Kidney (tissue), 14 donors: ENCODE data around the gene PPIB. TPM values are rescaled to one million over a fixed set of nuclear protein-coding genes. Genes with fewer than 3 reads are reported as not detected.

Experiments used
- DNase-seq, 5 donors: peaks; one replicate each; pipeline ENCODE4 v3.0.0-alpha.2; 2013 to 2020
- FAIRE-seq: peaks from 2 replicates; lab custom pipeline; 2012; peaks lifted over from hg19 to GRCh38; lab: Jason Lieb, UNC
- H3K27ac ChIP-seq, 2 donors: one replicate each; pipeline ENCODE4 v1.7.0; 2013; ENCODE audit warnings: low read depth in 2 of 2, low read length in 2 of 2, inconsistent platforms in 1 of 2
- H3K27me3 ChIP-seq: one replicate; pipeline ENCODE4 v1.7.1; 2013; ENCODE audit warnings: low read length, inconsistent platforms; ENCODE audit not compliant: control insufficient read depth, insufficient read depth
- H3K36me3 ChIP-seq, 3 donors: one replicate each; pipeline versions ENCODE4 v1.7.0 to v1.7.1; 2013; ENCODE audit warnings: low read length in 3 of 3, control low read depth in 1 of 3, inconsistent platforms in 1 of 3; ENCODE audit not compliant: insufficient read depth in 3 of 3, control insufficient read depth in 2 of 3
- H3K4me1 ChIP-seq, 3 donors: one replicate each; pipeline versions ENCODE4 v1.7.0 to v1.7.1; 2013; ENCODE audit warnings: low read length in 3 of 3, inconsistent platforms in 1 of 3, low read depth in 1 of 3; ENCODE audit not compliant: control insufficient read depth in 2 of 3, insufficient read depth in 2 of 3
- H3K4me3 ChIP-seq, 3 donors: one replicate each; pipeline versions ENCODE4 v1.7.0 to v1.8.1; 2013; ENCODE audit warnings: low read length in 3 of 3, control low read depth in 1 of 3, inconsistent platforms in 1 of 3
- H3K9ac ChIP-seq, 3 donors: one replicate each; pipeline versions ENCODE4 v1.7.0 to v1.7.1; 2013; ENCODE audit warnings: low read length in 3 of 3, control low read depth in 1 of 3, inconsistent platforms in 1 of 3
- H3K9me3 ChIP-seq, 3 donors: one replicate each; pipeline versions ENCODE4 v1.7.0 to v1.7.1; 2013; ENCODE audit warnings: low read length in 3 of 3, control low read depth in 1 of 3, inconsistent platforms in 1 of 3; ENCODE audit not compliant: control insufficient read depth in 2 of 3, insufficient read depth in 1 of 3
- intact Hi-C: fragments of 100-400 bp; cut with DNase I; formaldehyde crosslinking; loops from one replicate; pipeline ENCODE4 v1.11.1; 2022
- polyA plus RNA-seq: library from polyadenylated mRNA; stranded (reverse); fragments of 350-450 nt; fragmentation: Illumina TruSeq; extraction: RNeasy Lipid Tissue Mini Kit (QIAGEN cat#74804); gene quantifications from one replicate; pipeline ENCODE4 v1.2.3, GENCODE V29; 2014; ENCODE audit warnings: low read depth, low replicate concordance; ENCODE audit not compliant: insufficient read depth
- total RNA-seq: library from RNA; stranded (reverse); fragmentation: NEBNext Ultra II Directional; extraction: Animal tissue kit (Norgen Biotek cat#: 25700); gene quantifications from one replicate; pipeline ENCODE4 v1.2.1, GENCODE V29; 2021
- TF ChIP-seq, protein P1 (sequence below): IDR thresholded peaks from 3 replicates; pipeline ENCODE4 v1.5.1; 2012; ENCODE audit warnings: mild to moderate bottlenecking, moderate library complexity, borderline replicate concordance; ENCODE audit not compliant: insufficient read depth; ENCODE audit errors: extremely low read depth
- donor health status: control.
- donor health status: control.
- donor health status: control.
- donor health status: control.
- donor health status: control.
- donor health status: DM: yes; HTN: yes; CAD: no.
- donor health status: Normal renal cell carcinoma (clear cell type).

Gene PPIB
- total and polyA plus RNA-seq, 2 donors from 2014 or later = 484 to 705 TPM

GRCh38 chr15:64157599-64158125 lies 5.2 kb downstream of the PPIB start:
- no peaks in the 10 kb centered on the region for H3K27me3 ChIP-seq
- peaks cover 4 to 25% (median 11%) of the 10 kb centered on the region in 3 donors for H3K4me1 ChIP-seq
- FAIRE-seq (no peak), DNase-seq (no peak)
- H3K27ac ChIP-seq = no peak overlapping the region
- no peak overlapping the region for H3K4me3 ChIP-seq
- H3K9ac ChIP-seq = no peak overlapping the region
- H3K9me3 ChIP-seq = no peaks in the 10 kb centered on the region
- intact Hi-C loops = no loop called here
- TF ChIP-seq, protein P1, sequence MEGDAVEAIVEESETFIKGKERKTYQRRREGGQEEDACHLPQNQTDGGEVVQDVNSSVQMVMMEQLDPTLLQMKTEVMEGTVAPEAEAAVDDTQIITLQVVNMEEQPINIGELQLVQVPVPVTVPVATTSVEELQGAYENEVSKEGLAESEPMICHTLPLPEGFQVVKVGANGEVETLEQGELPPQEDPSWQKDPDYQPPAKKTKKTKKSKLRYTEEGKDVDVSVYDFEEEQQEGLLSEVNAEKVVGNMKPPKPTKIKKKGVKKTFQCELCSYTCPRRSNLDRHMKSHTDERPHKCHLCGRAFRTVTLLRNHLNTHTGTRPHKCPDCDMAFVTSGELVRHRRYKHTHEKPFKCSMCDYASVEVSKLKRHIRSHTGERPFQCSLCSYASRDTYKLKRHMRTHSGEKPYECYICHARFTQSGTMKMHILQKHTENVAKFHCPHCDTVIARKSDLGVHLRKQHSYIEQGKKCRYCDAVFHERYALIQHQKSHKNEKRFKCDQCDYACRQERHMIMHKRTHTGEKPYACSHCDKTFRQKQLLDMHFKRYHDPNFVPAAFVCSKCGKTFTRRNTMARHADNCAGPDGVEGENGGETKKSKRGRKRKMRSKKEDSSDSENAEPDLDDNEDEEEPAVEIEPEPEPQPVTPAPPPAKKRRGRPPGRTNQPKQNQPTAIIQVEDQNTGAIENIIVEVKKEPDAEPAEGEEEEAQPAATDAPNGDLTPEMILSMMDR = no peak
- peaks cover 9 to 51% (median 47%) of the 10 kb centered on the region in 3 donors for H3K36me3 ChIP-seq

DNA sequence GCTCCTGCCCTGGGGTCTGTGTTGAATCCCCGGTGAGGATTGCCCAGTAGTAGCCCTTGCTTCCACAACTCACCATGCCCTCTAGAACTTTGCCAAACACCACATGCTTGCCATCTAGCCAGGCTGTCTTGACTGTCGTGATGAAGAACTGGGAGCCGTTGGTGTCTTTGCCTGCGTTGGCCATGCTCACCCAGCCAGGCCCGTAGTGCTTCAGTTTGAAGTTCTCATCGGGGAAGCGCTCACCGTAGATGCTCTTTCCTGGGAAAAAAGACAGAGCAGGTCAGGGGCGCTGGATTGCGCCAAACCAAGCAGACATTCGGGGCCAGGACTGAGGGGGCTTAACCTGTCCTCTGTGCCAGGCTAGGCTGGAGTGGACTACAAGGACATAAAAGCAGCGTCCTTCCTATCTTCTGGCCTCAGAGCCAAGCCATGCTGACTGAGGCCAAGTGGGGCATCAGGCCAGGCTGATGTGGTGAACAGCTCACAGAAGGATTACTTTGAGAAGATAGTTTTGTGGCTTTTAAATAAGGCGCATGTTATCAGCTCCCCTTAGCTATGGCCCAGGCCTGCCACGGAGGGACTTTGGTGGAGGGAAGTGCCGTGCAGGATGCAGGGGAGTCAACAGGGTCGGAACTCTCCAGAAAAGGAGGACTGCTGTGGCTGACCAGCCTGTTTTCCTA lies 6.0 kb downstream of the PPIB start:
- DNase-seq (no peak), FAIRE-seq (no peak)
- H3K4me3 ChIP-seq = no peak overlapping the region
- H3K27me3 ChIP-seq = peaks cover 2% of the 10 kb centered on the region
- no peak overlapping the region for H3K27ac ChIP-seq
- peaks cover 2 to 28% (median 6%) of the 10 kb centered on the region in 3 donors for H3K4me1 ChIP-seq
- TF ChIP-seq, protein P1 = no peak
- H3K36me3 ChIP-seq = peaks cover 9 to 51% (median 47%) of the 10 kb centered on the region in 3 donors
- no peaks in the 10 kb centered on the region for H3K9me3 ChIP-seq
- intact Hi-C loops = no loop called here
- H3K9ac ChIP-seq = no peak overlapping the region

DNA sequence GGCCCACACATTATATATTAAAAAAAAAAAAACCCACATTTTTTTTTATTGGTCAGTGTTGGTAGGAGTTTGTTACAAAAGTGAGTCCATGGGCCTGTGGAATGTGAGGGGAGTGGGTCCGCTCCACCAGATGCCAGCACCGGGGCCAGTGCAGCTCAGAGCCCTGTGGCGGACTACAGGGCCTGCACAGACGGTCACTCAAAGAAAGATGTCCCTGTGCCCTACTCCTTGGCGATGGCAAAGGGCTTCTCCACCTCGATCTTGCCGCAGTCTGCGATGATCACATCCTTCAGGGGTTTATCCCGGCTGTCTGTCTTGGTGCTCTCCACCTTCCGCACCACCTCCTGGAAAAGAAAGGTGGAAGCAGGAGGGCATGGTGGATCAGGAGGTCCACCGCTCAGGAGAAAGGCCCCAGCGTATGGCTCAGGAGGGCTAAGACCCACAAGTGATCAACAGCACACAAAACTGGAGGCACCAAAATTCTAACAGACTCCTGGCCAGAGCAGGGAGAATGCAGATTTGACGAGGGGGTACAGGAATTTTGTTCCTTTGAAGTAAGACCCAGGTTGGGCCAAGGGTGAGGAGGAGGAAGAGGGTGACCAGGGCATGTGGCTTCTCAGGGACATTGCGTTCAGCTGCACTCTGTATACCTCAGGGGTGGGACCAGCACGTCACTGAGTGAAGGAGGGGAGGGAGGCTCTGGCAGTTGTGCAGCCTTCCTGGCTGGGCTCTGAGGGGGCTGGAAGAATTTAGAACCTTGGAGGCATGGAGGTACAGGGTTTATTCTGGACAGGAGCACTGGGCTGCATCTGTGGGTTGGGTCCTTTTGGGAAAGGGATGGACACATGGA lies 6.8 kb downstream of the PPIB start:
- Histone ChIP-seq H3K36me3 (peaks cover 9 to 51% (median 47%) of the 10 kb centered on the region in 3 donors), H3K4me3 (no peak overlapping the region), H3K9ac (no peak overlapping the region), H3K27ac (no peak overlapping the region), H3K4me1 (peaks cover 0 to 26% (median 4%) of the 10 kb centered on the region in 3 donors), H3K27me3 (peaks cover 2% of the 10 kb centered on the region), H3K9me3 (no peaks in the 10 kb centered on the region)
- DNase-seq (no peak), FAIRE-seq (no peak)
- TF ChIP-seq, protein P1 = no peak
- intact Hi-C loops = no loop called here
